ENCODE data around the gene PDE7B.

- TF ChIP-seq CTCF (IDR thresholded peaks at IDR 0.05 in 8 of 11, conservative IDR thresholded peaks at IDR 0.05 in 3 of 11) (peak; percentile 20 to 74 (median 56)), POLR2A (IDR thresholded peaks at IDR 0.05) (no peak)
Measured at GRCh38 chr6:135909737-135910387, 58.4 kb downstream of the PDE7B start.
